DMS153 treated with DMSO at 0.1 percent for 48 hours (cell line): ENCODE results near the gene UBE2QL1.

Source experiments
- DNase-seq: peaks from one replicate; lab custom pipeline; 2025; ENCODE audit not compliant: unreplicated experiment; lab: John Stamatoyannopoulos, UW

The UBE2QL1 gene

DNA sequence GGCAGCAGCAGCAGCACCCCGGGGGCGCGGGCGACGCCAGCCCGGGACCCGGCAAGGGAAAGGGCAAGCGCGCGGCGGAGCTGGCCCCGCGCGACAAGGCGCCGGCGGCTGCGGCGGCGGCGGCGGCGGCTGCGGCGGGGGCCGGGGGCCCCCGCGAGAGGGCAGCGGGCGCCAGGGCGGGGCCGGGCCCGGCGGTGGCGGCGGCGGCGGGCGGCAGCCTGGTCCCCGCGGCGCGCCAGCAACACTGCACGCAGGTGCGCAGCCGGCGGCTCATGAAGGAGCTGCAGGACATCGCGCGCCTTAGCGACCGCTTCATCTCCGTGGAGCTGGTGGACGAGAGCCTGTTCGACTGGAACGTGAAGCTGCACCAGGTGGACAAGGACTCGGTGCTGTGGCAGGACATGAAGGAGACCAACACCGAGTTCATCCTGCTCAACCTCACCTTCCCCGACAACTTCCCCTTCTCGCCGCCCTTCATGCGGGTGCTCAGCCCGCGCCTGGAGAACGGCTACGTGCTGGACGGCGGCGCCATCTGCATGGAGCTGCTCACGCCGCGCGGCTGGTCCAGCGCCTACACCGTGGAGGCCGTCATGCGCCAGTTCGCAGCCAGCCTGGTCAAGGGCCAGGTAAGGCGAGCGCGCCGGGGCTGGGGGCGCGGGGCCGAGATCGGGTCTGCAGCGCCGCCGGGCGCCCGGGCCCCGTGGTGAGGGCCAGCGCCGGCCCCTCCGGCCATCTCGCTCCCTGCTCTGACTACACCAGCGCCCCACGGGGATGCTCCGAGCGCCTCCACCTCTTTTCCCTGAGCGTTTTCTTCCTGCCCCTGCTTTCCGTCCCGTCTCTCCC is at the start of gene UBE2QL1:
Gene UBE2QL1, plus strand, starts transcription at position 238 of the 843 bp plus-strand sequence. Its CDS starts 35 bp downstream, at position 273.
- no peak for DNase-seq

DNA sequence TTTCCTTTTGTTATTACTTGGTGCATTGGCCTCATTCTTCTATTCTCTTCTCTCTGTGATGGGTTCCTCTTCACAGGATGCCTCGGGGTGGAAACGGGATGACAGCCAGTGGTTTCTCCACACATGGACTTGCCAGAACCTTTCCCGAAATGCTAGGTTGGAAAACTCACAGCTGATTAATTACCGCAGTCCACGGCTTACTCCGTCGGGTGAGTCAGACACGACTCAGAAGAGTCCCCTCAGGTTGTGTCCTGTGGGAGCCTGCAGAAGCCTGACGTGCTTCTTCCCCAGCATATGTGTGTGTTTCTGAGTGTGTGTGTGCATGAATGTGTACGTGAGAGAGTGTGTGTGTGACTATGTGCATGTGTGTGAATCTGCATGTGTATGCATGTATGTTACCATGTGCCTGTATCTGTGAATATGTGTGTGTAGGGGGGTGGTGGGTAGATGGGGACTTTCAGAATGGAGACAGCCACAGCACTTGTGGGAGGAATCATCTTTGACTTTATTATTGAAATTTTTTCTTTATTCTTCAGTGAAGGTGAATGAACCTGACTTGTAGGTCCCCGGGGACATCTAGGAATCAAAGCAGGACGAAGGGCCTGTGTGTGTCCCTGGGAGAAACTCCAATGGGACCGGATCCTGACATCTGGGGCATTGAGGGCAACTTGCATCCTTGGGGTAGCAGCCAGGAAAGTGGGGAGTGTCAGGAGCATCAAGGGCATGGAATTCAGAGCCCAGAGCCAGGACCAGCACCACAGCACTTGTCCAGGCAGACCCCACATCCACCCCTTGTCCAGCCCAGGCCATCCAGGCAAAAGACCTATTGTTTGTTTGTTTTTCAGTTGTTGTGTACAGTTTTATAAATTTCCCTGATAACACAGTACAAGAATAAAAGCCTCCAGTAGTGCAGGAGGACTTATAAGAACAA is 48.4 kb upstream of the UBE2QL1 start:
- DNase-seq = no peak

- no peak for DNase-seq
Measured at GRCh38 chr5:6401410-6401809, 47.2 kb upstream of the UBE2QL1 start.

DNA sequence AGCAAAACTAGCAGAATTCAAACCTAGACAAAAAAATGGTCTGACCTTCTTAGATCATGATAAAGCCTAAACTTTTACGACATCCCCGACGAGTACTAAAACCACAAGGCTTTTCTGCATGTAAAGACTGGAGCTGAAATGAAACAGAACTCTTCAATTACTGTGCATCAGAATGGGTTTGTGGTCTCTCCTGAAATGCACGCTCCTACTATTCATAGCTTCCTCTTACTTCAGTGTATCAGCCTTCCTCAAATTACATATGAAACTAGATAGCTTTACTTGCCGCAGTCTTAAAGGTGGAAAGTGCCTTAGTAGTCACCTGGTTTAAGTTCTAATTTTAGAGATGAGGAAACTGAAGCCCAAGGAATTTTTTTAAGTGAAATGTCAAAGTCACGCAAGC is 45.7 kb upstream of the UBE2QL1 start:
- DNase-seq = no peak

DNA sequence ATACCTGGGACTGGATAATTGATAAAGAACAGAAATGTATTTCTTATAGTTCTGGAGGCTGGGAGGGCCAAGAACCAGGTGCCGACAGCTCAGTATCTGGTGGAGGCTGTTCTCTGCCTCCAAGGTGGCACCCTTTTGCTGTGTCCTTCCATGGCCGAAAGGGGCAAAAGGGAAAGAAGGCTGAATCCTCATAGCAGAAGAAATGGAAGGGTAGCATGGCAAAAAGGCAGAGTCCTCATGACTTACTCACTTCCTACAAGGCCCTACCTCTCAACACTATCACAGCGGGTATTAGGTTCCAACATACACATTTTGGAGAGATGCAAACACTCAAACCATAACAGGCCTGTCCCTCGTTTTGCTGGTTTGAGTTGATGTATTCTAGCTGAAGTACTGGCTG is 45.2 kb upstream of the UBE2QL1 start:
- DNase-seq = no peak

DNA sequence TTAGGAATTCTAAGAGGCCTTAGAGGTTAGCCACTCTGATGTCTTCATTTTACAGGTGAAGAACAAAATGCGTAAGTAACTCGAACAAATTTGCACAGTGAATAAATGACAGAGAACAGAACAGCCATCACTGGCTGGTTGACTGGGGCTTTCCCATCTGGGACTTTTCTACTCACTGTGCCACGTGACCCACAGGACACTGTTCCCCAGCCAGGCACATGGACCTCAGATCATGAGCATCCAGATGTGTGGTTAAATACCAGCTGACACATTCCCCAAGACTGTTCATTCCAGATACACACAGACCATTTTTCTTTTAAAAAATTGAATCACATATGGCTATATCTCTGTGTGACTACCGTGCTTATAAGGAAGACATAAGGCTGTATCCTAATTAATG is 44.5 kb upstream of the UBE2QL1 start:
- DNase-seq = no peak

DNA sequence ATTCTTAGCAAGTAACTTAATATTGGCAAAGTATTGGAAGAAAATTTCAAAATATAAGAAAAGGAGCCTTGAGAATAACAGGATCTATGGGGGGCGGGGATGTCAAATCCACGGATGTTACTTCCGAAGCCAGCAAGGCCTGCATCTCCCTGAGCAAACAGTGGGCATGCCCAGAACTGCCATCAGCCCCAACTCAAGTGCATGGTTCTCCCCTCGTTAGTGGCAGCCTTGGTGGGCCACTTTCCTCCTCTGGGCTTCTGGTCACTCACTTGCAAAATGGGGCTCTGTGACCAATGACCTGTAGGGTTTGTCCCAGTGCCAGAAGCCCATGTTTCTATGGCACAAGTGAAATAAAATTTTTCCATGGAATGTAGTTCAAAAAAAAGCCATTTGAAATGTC is 43.1 kb upstream of the UBE2QL1 start:
- DNase-seq = no peak

DNA sequence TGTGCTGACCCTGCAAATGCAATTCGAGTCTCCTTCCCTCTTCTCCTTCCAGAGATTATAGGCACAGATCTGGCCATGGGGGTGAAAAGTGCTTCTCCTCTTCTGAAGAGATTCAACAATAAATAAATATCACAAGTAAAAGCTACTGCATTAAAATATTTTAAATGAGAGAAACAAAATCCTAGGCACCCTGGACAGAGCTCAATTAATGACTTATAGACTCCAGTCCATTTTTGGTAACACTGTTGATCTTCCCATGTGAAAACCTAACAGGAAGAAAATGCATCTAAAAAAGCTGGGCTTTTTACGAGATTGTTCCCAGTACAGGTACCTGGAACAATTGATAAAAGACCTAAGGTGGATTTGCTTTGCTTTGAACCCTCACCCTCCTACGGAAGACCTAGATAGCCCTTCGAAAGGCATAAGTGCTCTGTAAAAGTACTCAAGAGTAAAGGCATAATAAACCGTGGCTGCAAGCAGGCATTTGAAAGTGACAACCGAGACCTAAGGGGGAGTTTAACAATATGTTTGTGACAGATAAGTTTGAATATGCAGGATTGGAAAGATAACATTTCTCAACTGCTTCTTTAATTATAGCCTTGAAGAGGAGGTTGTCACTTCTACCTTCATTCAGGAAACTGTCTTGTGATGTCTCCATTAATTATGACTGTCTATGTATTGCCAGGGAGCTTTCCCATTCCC is 41.0 kb upstream of the UBE2QL1 start:
- DNase-seq = no peak

DNA sequence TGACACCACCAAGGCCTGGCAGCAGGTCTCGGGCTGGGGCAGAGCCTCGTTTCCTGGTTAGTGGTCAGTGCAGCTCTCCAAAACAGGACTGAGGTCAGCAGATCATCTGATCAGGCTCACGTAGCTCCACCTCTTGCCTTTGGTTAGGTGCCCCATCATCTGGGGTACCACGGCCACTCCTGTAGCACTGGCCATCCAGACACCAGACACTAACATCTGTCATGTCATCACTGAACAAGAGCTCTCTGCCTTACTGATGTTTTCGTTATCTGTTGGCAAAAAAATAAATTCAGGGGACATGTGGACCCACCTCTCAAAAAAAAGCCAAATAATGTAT is 40.4 kb upstream of the UBE2QL1 start:
- no peak for DNase-seq

DNA sequence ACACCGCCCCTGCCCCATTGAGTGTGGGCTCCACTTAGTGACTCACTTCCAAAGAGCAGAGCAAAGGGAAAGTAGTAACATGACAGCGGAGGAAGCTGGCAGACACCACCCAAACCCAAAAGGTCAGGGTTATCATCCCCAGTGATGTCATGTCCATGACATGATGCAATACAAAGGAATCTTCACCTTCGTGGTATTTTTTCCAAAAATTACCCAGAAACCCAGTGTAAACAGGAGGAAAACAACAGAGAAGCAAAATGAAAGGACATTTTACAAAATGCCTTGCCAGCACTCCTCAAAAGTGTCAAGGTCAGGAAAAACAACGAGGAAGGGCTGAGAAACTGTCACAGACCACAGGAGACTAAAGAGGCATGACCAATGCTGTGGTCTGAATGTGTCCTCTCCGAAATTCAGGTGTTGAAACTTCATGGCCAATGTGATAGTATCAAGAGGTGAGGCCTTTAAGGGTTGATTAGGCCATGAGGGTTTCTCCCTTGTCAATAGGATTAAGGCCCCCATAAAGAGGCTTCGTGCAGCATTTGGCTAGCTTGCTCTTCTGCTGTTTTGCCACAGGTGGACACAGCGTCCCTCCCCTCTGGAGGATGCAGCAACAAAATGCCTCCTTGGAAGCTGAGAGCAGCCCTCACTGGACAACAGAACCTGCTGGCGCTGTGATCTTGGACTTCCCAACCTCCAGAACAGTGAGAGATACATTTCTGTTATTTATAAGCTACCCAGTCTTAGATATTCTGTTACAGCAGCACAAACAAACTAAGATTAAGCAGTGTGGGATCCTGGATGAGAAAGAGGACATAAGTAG is 39.8 kb upstream of the UBE2QL1 start:
- DNase-seq = no peak

DNA sequence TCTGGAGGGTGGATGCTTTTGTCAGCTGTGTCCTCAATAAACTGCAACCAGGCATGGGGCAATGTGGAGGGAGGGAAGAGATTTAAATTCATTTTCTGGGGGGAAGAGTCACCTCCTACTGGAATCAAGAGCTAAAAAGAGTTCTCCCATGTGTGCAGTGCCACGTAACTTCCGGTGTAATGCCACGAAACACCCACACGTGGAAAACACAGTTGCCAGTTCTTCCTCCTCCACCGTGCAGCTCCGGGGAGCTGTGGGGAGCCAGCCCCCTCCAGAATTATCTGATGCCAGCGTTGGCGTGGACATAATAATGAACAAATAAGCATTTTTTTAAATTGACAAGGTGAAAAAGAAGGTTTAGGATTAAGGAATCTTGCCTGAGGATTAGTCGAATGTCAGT is 38.2 kb upstream of the UBE2QL1 start:
- no peak for DNase-seq

GRCh38 chr5:6411141-6411540 is 37.5 kb upstream of the UBE2QL1 start:
- DNase-seq = no peak

DNA sequence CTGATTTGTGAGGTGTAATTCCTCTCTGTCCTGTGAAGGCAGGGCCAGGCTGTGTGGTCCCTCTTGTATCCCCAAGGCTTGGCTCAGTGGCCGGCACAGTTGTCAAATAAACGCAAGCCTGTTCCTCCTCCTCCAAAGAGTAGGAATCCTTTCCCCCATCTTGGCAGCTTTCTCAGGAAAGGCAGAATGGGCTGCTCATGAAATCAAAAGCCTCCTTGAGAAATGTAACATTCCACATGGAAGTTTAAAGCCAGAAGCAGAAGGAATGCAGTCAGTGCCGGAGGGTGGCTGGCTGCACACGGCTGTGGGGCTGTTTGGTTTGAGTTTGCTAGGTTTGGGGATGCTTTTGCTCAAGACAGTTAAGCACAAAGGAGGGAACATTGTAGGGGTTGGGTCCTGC is 35.8 kb upstream of the UBE2QL1 start:
- no peak for DNase-seq

DNA sequence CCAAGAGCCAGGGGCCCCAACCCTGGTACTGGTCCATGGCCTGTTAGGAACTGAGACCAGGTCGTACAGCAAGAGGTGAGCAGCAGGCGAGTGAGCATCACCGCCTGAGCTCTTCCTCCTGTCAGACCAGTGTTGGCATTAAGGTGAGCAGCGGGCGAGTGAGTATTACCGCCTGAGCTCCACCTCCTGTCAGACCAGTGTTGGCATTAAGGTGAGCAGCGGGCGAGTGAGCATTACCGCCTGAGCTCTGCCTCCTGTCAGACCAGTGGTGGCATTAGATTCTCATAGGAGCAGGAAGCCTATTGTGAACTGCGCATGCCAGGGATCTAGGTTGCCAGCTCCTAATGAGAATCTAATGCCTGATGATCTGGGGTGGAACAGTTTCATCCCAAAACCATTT is 31.0 kb upstream of the UBE2QL1 start:
- DNase-seq = no peak

DNA sequence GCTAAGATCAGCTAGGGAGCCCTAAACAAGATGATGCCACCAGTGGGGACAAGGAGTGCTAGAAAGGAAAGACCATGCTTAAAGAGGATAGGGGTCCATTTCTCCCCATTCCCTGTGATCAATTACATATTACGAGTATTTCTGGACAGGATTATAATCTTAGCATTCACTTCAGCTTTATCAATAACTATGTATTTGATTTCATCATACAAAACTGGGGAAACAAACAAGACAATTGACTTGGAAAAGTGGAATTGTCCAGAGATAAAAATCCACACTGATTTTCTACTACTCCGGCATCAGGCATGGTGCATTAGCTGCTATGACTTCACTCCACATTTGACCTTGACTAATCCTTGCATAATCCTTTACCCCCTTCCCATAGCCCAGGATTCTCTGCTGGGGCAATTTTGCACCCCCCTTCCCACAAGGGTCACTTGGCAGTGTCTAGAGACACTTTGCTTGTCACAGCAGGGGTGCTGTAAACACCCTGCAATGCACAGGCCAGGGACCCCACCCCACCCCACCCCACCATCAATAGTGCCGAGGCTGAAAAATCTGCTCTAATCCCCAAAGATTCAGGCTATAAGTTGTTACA is 29.9 kb upstream of the UBE2QL1 start:
- DNase-seq = no peak

GRCh38 chr5:6419340-6419852 is 29.3 kb upstream of the UBE2QL1 start:
- DNase-seq = peak; percentile 75

DNA sequence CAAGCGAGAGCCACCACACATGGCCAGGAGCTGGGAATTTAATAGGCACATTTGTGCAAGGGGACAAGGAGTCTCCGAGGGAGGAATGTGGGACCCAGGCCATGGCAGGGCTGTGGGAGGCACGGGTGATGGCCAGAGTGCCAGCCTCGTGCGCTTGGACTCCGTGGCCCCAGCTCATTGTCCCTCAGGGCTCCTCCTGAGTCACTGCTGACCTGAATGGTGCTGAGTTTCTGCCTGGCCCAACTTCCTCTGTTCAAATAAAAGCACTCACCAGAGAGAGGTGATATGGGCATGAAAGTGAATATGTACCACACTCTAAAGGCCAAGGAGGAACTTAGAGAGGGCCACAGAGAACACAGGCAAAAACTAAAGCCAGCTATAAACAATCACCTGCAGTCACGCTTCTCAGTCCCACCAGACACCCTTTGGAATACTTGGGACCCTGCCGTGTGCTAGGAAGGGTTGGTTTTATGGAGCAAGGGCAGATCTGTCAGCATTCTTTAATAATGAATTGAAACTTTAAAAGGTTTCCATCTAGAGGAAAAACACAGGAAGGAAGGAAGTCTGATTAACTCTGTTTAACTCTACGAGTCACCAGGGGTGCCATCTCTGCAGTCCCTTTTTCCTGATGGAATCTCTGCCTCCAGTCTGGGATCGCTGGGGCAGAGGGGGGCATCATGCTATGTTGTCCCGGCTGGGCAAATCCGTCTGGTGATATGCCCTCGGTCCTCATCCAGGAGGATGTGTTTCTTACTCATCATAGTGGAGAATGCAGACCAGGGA is 25.1 kb upstream of the UBE2QL1 start:
- no peak for DNase-seq

GRCh38 chr5:6424110-6424659 is 24.5 kb upstream of the UBE2QL1 start:
- no peak for DNase-seq

GRCh38 chr5:6424700-6425099 is 24.0 kb upstream of the UBE2QL1 start:
- no peak for DNase-seq
